GM12878 (cell line): ENCODE measurements around the gene FOLR2. TPM values are rescaled to one million over a fixed set of nuclear protein-coding genes. Genes with fewer than 3 reads are reported as not detected.

Experiments
- ATAC-seq: fragments of 200-7000 bp; cut with Tn5 transposase; 3 replicates; pipeline ENCODE4 v1.9.1; 2020; ENCODE audit warnings: mild to moderate bottlenecking, moderate library complexity
- BruUV-seq: library from RNA; stranded (reverse); fragments of 400-500 nt; replicated peaks from 2 replicates; lab custom pipeline; 2021; lab: Mats Ljungman, UMichigan
- CTCF ChIA-PET: fragments of 300-600 bp; sonication (Branson Sonifier 250); formaldehyde crosslinking; extraction: SDS; loops from one replicate; lab custom pipeline; 2021; ENCODE audit warnings: inconsistent platforms; lab: Yijun Ruan, JAX
- POLR2A ChIA-PET: fragments of 350-600 bp; formaldehyde crosslinking; extraction: SDS; loops from one replicate; lab custom pipeline; 2021; ENCODE audit warnings: inconsistent platforms; lab: Charles Lee
- RAD21 ChIA-PET: fragments of 300-600 bp; sonication (Branson Sonifier 250); formaldehyde crosslinking; loops from one replicate; lab custom pipeline; 2023; ENCODE audit warnings: antibody characterized with exemption; ENCODE audit not compliant: unreplicated experiment; lab: Charles Lee
- SMC1A ChIA-PET: fragments of 300-600 bp; sonication (Branson Sonifier 250); formaldehyde crosslinking; loops from one replicate; lab custom pipeline; 2023; ENCODE audit not compliant: unreplicated experiment, uncharacterized antibody; lab: Charles Lee
- DNase-seq: peaks from one replicate; pipeline ENCODE4 v3.0.0-alpha.2; 2011; ENCODE audit warnings: low read depth, low spot score
- FAIRE-seq: peaks from 3 replicates; lab custom pipeline; 2011; peaks lifted over from hg19 to GRCh38; lab: Jason Lieb, UNC
- H2AFZ ChIP-seq: 2 replicates; pipeline ENCODE4 v1.6.0; 2011; ENCODE audit warnings: low read depth, low read length, control low read depth; ENCODE audit not compliant: control insufficient read depth
- H3K27ac ChIP-seq: 2 replicates; pipeline ENCODE4 v1.5.1; 2011; ENCODE audit warnings: control low read depth; ENCODE audit not compliant: control insufficient read depth, insufficient read depth
- H3K27me3 ChIP-seq, 2 experiments: replicated peaks in 1 of 2; 2 replicates each; pipeline versions ENCODE4 v1.6.0 to v1.6.1; 2011; ENCODE audit warnings: low read length in 1 of 2; ENCODE audit not compliant: control insufficient read depth in 2 of 2, insufficient read depth in 2 of 2
- H3K36me3 ChIP-seq, 2 experiments: 2 replicates each; pipeline ENCODE4 v1.5.1; 2011; ENCODE audit warnings: low read length in 1 of 2; ENCODE audit not compliant: control insufficient read depth in 2 of 2, insufficient read depth in 2 of 2
- H3K4me1 ChIP-seq: 2 replicates; pipeline ENCODE4 v1.6.1; 2011; ENCODE audit warnings: mild to moderate bottlenecking, low read length, moderate library complexity, mixed read lengths; ENCODE audit not compliant: control insufficient read depth, insufficient read depth
- H3K4me2 ChIP-seq: 2 replicates; pipeline ENCODE4 v1.6.0; 2011; ENCODE audit warnings: control low read depth; ENCODE audit not compliant: control insufficient read depth, insufficient read depth
- H3K4me3 ChIP-seq: fragments of 200-600 bp; sonication (generic); 2 replicates; pipeline ENCODE4 v1.5.1; 2016
- H3K79me2 ChIP-seq: 2 replicates; pipeline ENCODE4 v1.6.0; 2011; ENCODE audit warnings: low read length; ENCODE audit not compliant: control insufficient read depth, insufficient read depth
- H3K9ac ChIP-seq: 2 replicates; pipeline ENCODE4 v1.8.0; 2011; ENCODE audit warnings: low read length, control low read depth, mixed read lengths; ENCODE audit not compliant: control insufficient read depth, insufficient read depth
- H3K9me3 ChIP-seq: replicated peaks from 3 replicates; pipeline ENCODE4 v1.5.1; 2011; ENCODE audit warnings: mild to moderate bottlenecking, low read length; ENCODE audit not compliant: control insufficient read depth, insufficient read depth
- H4K20me1 ChIP-seq: 2 replicates; pipeline ENCODE4 v1.6.0; 2011; ENCODE audit not compliant: control insufficient read depth, insufficient read depth
- BACH1 ChIP-seq: fragments of 450-650 bp; IDR thresholded peaks from 2 replicates; pipeline ENCODE4 v1.6.1; 2017; ENCODE audit warnings: mild to moderate bottlenecking, borderline replicate concordance
- BHLHE40 ChIP-seq, 2 experiments: fragments of 450-650 bp in 1 of 2; IDR thresholded peaks; 2 replicates each; pipeline ENCODE4 v1.6.1; 2011 to 2017; ENCODE audit warnings: low read depth in 2 of 2, borderline replicate concordance in 1 of 2, improper control_type of control experiment in 1 of 2, low read length in 1 of 2, mild to moderate bottlenecking in 1 of 2
- DPF2 ChIP-seq: fragments of 450-650 bp; IDR thresholded peaks from 2 replicates; pipeline ENCODE4 v1.6.1; 2017; ENCODE audit warnings: mild to moderate bottlenecking
- GATAD2B ChIP-seq: fragments of 450-650 bp; conservative IDR thresholded peaks from 2 replicates; pipeline ENCODE4 v1.6.1; 2017; ENCODE audit warnings: low read depth, mild to moderate bottlenecking, moderate library complexity
- HDAC6 ChIP-seq: fragments of 200-600 bp; sonication (generic); IDR thresholded peaks from one replicate; pipeline ENCODE4 v1.8.0; 2017; ENCODE audit warnings: antibody characterized with exemption; ENCODE audit not compliant: unreplicated experiment
- IKZF1 ChIP-seq: fragments of 450-650 bp; conservative IDR thresholded peaks from 2 replicates; pipeline ENCODE4 v1.6.1; 2017; ENCODE audit warnings: antibody characterized with exemption, mild to moderate bottlenecking
- JUNB ChIP-seq: IDR thresholded peaks from 2 replicates; pipeline ENCODE4 v1.6.1; 2016; ENCODE audit warnings: antibody characterized with exemption, mild to moderate bottlenecking
- NR2F1 ChIP-seq: fragments of 450-650 bp; conservative IDR thresholded peaks from 2 replicates; pipeline ENCODE4 v1.6.1; 2017; ENCODE audit warnings: mild to moderate bottlenecking
- PAX5 ChIP-seq: IDR thresholded peaks from 2 replicates; pipeline ENCODE4 v1.6.1; 2011; ENCODE audit warnings: low read depth, low read length, borderline replicate concordance
- POLR2A ChIP-seq: IDR thresholded peaks from 2 replicates; pipeline ENCODE4 v1.6.1; 2011; ENCODE audit warnings: low read depth, mild to moderate bottlenecking, low read length
- SUZ12 ChIP-seq: fragments of 200-600 bp; sonication (generic); IDR thresholded peaks from one replicate; pipeline ENCODE4 v1.6.1; 2018; ENCODE audit warnings: antibody characterized with exemption, mild to moderate bottlenecking; ENCODE audit not compliant: unreplicated experiment
- TARDBP ChIP-seq: IDR thresholded peaks from 2 replicates; pipeline ENCODE4 v1.6.1; 2016; ENCODE audit warnings: borderline replicate concordance
- WGBS: methylation state at CpG from one replicate; pipeline ENCODE4 v1.1.6; 2016; ENCODE audit warnings: low lambda C conversion rate; ENCODE audit not compliant: insufficient replicate concordance, insufficient coverage; ENCODE audit errors: missing lambda C conversion rate; 5-methylcytosine and 5-hydroxymethylcytosine counted together
- in situ Hi-C: fragments of 300-500 bp; cut with MboI; formaldehyde crosslinking; loops from 9 replicates; pipeline ENCODE4 v1.14.3; 2018; ENCODE audit warnings: mixed read lengths
- intact Hi-C: fragments of 100-400 bp; cut with micrococcal nuclease; formaldehyde crosslinking; loops from one replicate; pipeline ENCODE4 v1.14.2; 2022; ENCODE audit not compliant: unreplicated experiment
- polyA plus RNA-seq, 11 experiments: library from polyadenylated mRNA; depleted of rRNA in 4 of 11; unstranded in 6 of 11; stranded (reverse) in 5 of 11; fragments of >200 nt; fragmentation: Nextera tagmentation in 4 of 11; fragmentation: Illumina TruSeq in 1 of 11; extraction: Ambion mirVana in 4 of 11; extraction: Trizol in 1 of 11; gene quantifications; 1 replicate in 1 of 11; 2 replicates in 10 of 11; pipeline versions ENCODE4 v1.2.1 to v1.2.3, GENCODE V29; 2011 to 2016; ENCODE audit warnings: inconsistent platforms in 2 of 11, missing spikeins in 2 of 11, low read depth in 1 of 11
- total RNA-seq, 4 experiments: library from RNA; depleted of rRNA in 3 of 4; stranded (reverse); fragments of >200 nt in 3 of 4; fragmentation: Illumina TruSeq in 1 of 4; extraction: Trizol in 1 of 4; gene quantifications; 2 replicates each; pipeline versions ENCODE4 v1.2.1 to v1.2.3, GENCODE V29; 2013 to 2021
- TF ChIP-seq, protein P1 (sequence below): IDR thresholded peaks from 2 replicates; pipeline ENCODE4 v1.6.1; 2011; ENCODE audit warnings: borderline replicate concordance, low read depth, mild to moderate bottlenecking, moderate library complexity, low read length; ENCODE audit not compliant: insufficient read depth, poor library complexity, severe bottlenecking

FOLR2 gene
- total and polyA plus RNA-seq, 10 of the 15 experiments (the other 5 are each of a cell fraction or from before 2014, with no cell fraction given) = 0.10 to 11.1 (median 1.9) TPM

DNA sequence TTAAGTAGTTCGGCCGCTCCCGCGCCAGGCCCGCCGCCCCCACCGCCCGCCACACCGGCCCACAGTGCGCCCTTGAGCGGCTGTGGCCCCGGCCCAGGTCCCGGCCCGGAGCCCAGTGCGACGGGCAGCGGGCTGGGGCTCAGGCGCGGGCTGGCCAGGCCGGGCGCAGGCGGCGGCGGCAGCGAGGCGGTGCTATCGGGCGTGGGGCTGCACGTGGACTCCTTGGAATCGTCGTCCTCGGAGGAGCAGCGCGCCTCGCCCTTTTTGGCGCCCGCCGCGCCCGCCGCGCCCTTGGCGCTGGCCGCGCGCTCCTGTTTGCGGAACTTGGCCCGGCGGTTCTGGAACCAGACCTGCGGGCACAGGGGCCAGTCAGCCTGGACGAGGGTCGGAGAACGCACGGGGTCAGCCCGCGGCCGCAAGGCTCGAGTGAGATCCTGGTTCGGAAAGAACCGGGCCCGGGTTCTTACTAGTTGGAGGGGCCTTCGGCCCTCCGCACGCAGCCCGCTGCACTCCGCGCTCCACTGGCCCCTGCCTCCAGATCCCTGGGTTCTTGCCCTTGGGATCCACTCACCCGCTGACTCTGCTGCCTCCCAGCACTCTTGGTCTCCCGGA, 23.4 kb downstream of the FOLR2 start:
- Histone ChIP-seq H3K4me1 (peaks cover 4% of the 10 kb centered on the region), H3K36me3 (peaks cover 0 to 6% of the 10 kb centered on the region in 2 experiments; a peak in 3 of 4 replicates), H3K79me2 (no peaks in the 10 kb centered on the region), H3K4me3 (no peak overlapping the region), H3K9me3 (no peaks in the 10 kb centered on the region; the same call in 2 of the 3 replicates), H4K20me1 (no peaks in the 10 kb centered on the region; the same call in 1 of the 2 replicates)
- ATAC-seq (0 out of 3 replicates have a peak, but pooled peaks have one; percentile 4), DNase-seq (no peak)
- ChIA-PET CTCF (interaction anchor here (0.8 to 2.0 kb wide), 4 partner anchors 14 to 191 kb away, joined by 3 to 10 read pairs (median 4); no protein-coding TSS in a partner anchor), RAD21 (interaction anchor here (0.6 to 1.0 kb wide), 3 partner anchors 17 to 191 kb away, joined by 3 to 4 read pairs (median 3); no protein-coding TSS in a partner anchor)
- no TSS peak for BruUV-seq
- in situ Hi-C loops = no loop called here
- 6% methylated on average over 62 of the region's 69 CpGs for WGBS
- intact Hi-C loops = loop anchor here (2.0 to 5.0 kb wide), 2 partner anchors 172 to 191 kb away; no protein-coding TSS in a partner anchor
- peak; percentile 9; the same call in 1 of the 2 replicates for TF ChIP-seq BACH1
- TF ChIP-seq POLR2A = peak; percentile 25; the same call in 1 of the 2 replicates
- TF ChIP-seq JUNB = no peak
- no peak for TF ChIP-seq TARDBP
- TF ChIP-seq, protein P1, sequence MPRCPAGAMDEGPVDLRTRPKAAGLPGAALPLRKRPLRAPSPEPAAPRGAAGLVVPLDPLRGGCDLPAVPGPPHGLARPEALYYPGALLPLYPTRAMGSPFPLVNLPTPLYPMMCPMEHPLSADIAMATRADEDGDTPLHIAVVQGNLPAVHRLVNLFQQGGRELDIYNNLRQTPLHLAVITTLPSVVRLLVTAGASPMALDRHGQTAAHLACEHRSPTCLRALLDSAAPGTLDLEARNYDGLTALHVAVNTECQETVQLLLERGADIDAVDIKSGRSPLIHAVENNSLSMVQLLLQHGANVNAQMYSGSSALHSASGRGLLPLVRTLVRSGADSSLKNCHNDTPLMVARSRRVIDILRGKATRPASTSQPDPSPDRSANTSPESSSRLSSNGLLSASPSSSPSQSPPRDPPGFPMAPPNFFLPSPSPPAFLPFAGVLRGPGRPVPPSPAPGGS = peak; percentile 40
- 0 out of 4 replicates have a peak, but pooled peaks of 1 of the 2 experiments have one; percentile 26 for TF ChIP-seq BHLHE40 (IDR thresholded peaks at IDR 0.05; ENCODE audit: borderline replicate concordance in 1 of 2, low read depth in 2 of 2, low read length in 1 of 2)
- TF ChIP-seq GATAD2B = 0 out of 2 replicates have a peak, but pooled peaks have one; percentile 32
- TF ChIP-seq IKZF1 = peak; percentile 25; the same call in 1 of the 2 replicates
- TF ChIP-seq SUZ12 = peak; percentile 99
- 0 out of 2 replicates have a peak, but pooled peaks have one; percentile 16 for TF ChIP-seq DPF2
- peak; percentile 32; the same call in 1 of the 2 replicates for TF ChIP-seq NR2F1
- no peak for TF ChIP-seq PAX5
- TF ChIP-seq HDAC6 = peak; percentile 90
- TF ChIP-seq, all 136 proteins: peak for 10
- H3K27ac ChIP-seq = no peak overlapping the region
- H2AFZ ChIP-seq = no peak overlapping the region
- FAIRE-seq = no peak
- POLR2A ChIA-PET = interaction anchor here (0.5 to 0.6 kb wide), 2 partner anchors 14 to 217 kb away, joined by 3 to 5 read pairs; no protein-coding TSS in a partner anchor
- SMC1A ChIA-PET = no interaction called here
- H3K9ac ChIP-seq = no peak overlapping the region
- peaks cover 9 to 14% of the 10 kb centered on the region in 2 experiments; a peak in 3 of 4 replicates for H3K27me3 ChIP-seq
- H3K4me2 ChIP-seq = peak overlapping the region; percentile 64; the same call in 1 of the 2 replicates
